HG03439 (cell line): Measurements from ENCODE around the gene ADIPOR2.

Source experiments
- ATAC-seq: cut with Tn5 transposase; IDR thresholded peaks from one replicate; pipeline ENCODE4 v1.9.1; 2021; ENCODE audit warnings: mild to moderate bottlenecking, moderate library complexity; ENCODE audit not compliant: unreplicated experiment

Gene ADIPOR2

DNA sequence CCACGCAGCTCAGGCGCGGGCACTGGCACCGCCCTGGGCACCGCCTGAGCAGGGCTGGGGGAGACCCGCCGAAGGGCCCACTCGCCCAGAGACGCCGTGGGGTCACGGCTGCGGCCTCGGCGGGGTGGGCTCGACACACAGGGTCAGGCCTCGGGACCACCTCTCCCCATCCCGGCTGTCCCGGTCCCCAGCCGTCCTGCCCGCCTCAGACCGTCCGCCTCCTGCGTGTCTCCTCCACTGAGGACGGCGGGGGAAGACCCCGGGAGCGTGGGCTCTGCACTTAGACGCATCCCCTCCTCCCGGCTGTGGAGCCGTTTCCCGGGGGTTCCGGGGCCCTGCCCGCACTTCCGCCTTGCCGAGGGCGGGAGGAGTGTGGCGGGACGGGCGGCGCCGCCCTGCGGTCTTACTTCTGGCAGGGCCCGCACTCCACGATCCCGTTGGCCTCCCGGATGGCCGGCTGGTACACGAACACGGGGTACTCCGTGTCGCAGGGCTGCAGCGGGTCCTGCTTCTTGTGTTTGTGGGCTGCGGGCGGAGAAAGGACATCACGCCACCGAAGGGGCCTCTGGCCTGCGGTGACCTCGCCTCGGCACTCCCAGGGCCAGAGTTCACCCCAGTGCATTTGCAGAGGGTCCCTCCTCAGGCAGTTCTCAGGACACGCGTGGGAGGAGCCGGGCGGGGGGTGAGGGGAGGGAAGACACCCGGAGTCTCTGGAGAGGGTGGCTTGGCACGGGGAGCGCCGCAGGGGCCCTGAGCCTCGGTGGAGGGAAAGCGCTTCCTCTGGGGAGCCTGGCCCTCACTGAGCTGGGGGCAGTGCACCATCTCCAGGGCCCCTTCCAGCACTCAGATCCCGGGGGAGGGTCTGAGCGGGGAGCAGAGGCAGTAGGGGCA is 106.4 kb downstream of the ADIPOR2 start:
- peak; percentile 6 for ATAC-seq

- ATAC-seq = no peak
Measured at GRCh38 chr12:1797991-1798640, 107.2 kb downstream of the ADIPOR2 start.

- ATAC-seq = no peak
Measured at GRCh38 chr12:1798641-1799020, 107.8 kb downstream of the ADIPOR2 start.

- no peak for ATAC-seq
Measured at GRCh38 chr12:1799051-1799881, 108.4 kb downstream of the ADIPOR2 start.

DNA sequence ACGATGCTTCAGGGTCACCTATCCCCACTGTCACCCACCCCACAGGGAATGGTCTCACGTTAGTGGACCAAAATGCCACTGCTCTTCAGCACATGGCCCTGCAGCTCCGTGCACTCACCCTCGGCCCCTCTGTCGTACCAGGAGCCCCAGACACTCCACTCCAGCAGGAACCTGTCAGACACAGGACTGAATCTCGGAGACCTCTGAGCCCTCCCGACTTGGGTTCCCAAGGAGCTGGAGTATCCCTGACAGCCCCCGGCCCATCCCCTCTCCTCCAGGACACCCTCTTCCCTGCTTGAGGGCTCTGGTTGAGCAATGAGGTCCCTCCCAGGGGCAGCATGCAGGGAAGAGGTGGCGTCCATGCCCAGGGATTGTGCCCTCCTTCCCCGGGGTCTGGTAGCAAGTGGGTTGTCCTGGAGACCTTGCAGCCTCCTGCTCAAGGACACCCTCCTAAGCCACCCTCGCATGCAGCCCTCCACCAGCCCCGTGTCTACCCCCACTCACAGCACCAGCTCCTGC is 109.1 kb downstream of the ADIPOR2 start:
- ATAC-seq = no peak

GRCh38 chr12:1800401-1801302 is 109.8 kb downstream of the ADIPOR2 start:
- ATAC-seq = no peak

DNA sequence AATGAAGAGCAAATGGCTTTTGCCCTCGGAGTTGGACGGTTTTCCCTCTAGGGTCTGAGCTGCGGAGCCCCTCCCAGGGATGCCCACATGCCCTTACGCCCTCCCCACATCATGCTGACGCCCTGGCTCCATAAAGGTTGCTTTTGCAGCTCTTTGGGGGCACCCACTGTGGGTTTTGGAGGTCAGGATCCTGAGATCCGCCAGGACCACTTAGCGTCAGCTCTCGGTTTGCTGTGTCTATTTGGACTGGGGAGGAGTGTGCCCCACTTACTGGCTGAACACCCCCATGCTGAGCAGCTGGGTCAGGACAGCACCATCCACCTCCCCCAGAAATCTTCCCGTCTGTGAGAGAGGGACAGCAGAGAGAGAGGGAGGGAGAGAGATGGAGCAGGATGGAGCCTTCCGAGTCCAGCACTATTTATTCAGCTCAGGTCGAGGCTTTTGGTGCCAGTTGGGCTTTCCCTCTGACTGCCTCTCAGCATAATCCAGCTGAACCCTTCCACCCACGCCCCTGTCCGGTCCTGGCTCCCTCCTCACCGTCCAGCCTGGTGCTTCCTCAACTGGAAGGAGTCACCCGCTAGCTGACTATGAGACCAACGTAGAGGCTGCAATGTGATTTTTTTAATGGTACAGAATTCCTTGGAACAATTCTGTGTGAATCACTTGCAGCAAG is 110.6 kb downstream of the ADIPOR2 start:
- ATAC-seq = no peak

DNA sequence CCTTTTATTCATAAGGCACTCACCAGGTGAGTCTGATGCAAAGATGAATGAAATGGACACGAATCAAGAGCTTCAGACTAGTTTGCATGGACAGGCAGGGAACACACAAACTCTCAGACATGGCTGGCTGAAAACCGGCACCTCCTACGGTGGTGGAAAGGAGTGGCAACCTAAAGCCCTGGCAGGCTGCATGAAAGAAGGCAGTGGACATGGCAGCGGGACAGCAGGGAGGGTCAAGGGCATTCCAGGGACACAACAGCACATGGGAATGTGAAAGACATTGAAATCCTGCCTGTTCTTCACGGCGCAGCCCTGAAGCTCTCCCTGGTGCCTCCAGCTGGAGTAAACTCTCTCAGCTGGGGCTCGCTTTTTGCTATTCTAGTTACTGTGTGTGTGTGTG is 112.9 kb downstream of the ADIPOR2 start:
- ATAC-seq = no peak

DNA sequence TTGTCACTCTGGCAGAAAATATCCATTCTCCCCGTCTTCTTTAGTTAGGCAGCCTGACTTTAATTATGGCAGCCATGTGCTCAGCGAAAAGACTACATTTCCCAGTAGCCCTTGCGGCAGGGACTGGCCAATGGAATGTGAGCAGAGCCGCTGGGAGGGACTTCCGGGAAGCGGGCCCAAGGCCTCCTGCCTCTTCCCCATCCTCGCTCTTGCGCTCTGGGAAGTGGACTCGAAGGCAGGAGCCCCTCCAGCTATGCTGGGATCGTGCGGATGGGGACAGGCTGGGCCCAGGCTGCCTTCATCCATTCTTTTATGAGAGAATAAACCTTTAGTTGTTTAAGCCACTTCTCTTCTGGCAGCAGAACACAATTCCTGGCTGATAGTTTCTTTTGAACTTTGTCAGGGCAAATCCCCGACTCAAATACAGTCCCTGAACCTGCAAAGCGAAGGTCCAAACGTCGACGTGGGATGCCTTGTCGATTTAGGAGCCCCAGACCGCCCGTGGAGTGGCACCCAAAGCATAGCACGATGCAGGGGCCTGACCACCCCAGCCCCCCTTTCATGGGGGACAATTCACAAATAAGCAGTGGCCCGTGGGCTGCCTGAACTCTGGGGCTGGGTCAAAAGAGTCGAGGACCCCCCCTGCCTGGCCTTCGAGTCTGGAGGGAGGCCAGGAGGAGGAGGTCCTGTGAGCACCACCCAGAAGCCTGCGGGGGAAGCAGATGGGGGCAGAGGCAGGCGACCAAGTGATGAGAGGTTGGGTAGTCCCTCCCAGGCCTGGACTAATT is 113.9 kb downstream of the ADIPOR2 start:
- peak; percentile 78 for ATAC-seq

DNA sequence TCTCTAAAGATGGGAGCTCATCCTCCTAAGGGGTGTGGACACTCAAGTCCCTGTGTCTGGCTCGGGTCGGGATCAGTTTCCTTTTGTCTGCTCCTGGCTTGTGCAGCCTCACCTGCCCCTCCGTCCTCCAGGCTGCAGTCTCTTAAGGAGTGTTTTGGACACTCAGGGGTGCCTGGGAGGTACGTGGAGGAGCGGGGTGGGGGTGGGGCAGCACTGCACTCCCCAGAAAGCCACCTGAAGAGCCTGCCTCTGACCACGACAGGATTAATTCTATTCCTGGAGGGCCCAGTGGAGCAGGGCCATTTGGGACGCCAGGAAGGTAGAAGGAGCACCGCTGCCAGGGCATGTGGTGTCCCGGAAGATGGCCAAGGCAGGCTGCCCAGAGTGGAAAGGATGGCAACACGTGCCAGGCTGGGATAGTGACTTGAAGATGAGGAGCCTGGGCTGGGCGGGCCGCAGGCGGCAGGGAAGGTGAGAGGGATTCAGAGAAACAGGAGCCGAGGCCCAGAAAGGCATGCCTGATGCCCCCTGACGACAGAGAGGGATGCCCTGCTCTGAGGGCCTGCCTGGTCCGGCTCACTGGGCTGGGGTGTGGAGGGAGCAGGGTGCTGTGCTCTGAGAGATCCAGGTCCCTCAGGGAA is 114.7 kb downstream of the ADIPOR2 start:
- no peak for ATAC-seq

DNA sequence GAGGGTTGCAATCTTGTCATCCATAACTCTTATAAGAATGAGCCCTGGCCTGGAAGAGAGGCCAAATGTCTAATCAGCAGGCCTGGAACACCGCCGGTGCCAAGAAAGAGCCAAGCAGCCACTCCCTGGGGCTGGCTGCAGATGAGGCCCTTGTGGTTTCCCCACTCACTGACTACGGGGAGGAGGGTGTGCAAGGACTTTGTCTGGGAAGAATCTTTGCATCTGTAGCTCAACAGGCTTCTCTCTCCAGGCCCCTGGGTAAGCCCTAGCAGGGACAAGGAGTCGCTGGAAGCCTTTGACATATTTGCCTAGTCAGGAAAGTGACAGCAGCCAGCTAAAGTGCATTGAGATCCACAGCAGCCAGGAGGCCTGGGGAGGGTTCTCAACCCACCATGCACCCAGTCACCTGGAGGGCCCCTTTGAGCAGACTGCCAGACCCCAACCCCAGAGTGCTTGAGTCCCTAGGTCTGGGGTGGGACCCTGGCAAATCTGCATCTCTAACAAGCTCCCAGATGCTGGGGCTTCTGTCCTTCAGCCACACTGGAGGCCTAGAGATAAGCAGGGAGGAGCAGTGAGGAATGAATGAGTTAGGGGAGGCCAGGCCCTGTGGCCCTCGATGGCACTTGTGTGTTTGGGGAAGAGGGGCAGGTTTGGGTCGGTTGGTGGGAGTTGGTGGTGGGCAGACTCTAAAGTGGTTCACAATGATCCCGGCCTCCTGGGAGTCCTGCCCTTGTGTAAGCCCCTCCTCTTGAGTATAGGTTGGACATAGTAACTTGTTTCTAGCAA is 115.6 kb downstream of the ADIPOR2 start:
- ATAC-seq = no peak

- ATAC-seq = no peak
Measured at GRCh38 chr12:1807087-1807860, 116.4 kb downstream of the ADIPOR2 start.

DNA sequence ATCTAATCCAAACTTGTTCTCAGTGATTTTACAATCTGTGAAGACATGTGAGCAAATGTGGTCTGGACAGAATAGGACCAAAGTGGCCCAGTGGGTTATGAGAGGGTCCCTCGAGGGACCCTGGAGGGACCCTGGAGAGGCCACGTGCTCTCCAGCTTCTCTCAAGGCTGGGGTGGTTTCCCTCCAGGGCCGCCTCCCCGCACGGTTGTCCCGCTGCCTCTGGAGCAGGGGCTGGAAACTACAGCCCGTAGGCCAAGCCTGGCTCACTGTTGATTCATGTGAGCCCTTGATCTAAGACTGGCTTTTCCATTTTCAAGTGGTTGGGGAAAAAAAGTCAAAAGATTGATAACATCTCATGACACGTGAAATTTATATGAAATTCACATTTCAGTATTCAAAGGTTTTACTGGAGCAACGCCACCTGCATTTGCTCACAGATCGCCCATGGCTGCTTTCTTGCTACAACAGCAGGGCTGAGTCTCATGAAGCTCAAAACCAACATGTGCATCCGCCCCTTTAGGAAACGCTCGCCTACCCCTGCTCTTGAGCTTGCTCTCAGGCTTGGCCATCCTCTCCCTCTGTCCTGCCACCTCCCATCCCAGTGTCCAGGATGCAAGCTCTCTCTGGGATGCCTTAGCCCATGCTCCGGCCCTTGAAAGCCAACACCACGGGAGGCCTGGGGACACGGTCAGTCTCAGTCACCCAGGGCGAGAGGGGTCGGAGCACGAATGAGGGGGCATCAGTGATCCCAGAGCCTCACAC is 117.3 kb downstream of the ADIPOR2 start:
- no peak for ATAC-seq

DNA sequence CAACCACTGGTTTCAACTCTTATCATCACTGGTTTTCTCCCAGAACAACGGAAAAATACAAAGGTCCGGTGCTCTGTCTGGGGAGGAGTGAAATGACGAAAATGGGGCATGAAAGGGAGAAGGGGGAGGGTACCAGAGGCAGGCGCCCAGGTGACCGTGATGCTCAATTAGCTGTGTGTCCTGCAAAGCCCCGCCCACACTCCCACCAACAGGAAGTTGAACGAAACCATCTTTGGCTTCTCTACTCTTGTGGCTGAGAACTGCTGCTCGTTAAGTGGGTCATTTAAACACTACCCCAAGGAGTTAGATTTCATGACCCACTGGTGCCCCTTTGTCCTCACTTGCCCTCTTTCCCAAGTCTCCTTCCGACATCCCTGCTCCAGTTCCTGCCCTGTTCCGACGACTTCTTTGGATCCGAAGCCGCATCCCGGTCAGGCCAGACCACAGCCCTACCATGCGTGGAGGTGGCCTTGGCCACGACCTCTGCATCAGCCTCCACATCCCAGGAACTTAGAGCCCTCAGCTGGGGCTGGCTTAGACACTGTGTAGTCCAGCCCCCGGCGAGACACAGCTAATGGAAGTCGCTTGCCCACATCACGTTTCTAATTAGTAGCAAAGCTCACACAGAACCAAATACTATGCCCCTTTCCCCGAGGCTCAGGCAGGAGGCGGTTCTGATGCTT is 118.1 kb downstream of the ADIPOR2 start:
- ATAC-seq = no peak

DNA sequence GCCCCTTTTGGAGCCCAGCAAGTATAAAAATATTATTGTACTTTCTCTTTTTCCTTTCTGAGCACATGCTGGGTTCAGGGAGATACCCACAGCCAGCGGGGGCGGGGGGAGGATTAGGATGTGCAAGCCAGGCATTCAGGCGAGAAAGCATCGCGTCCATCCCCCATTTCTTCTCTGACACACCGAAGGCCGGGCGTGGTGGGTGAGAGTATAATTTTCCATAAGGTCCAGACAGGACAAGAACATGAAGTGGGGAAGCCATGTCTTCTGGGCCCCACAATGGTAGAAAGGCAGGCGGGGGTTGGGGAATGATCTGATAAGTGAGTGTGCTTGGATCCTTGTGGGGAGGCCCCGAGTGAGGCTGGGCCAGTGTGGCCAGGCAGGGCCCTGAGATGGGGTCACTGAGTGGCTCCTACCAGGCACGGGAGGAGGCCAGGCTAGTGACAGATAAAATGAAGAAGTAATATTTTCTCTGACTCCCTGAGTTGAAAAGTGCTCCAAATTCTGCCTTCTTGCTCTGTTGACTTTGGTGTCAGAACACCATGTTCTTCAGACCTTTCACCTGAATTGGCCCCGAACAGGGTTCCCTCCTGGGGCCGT is 118.8 kb downstream of the ADIPOR2 start:
- no peak for ATAC-seq
